Psoas muscle (tissue), 8 donors: ENCODE measurements around the gene PGM5. TPM values are rescaled to one million over a fixed set of nuclear protein-coding genes. Genes with fewer than 3 reads are reported as not detected.

ENCODE experiments used
- ATAC-seq, 4 donors: fragments of 200-7000 bp; cut with Tn5 transposase; one replicate each; pipeline ENCODE4 v1.9.1; 2020; ENCODE audit warnings: moderate library complexity in 3 of 4, mild to moderate bottlenecking in 2 of 4
- DNase-seq, 2 donors: peaks; one replicate each; pipeline ENCODE4 v3.0.0-alpha.2; 2020
- H3K27ac ChIP-seq: fragments of 200-600 bp; one replicate; pipeline ENCODE4 v1.8.0; 2022
- H3K27me3 ChIP-seq, 3 donors: fragments of 200-600 bp in 1 of 3; one replicate each; pipeline versions ENCODE4 v1.6.1 to v1.8.0; 2013 to 2022; ENCODE audit warnings: low read length in 2 of 3, mild to moderate bottlenecking in 2 of 3, moderate library complexity in 1 of 3; ENCODE audit not compliant: insufficient read depth in 3 of 3
- H3K36me3 ChIP-seq, 2 donors: fragments of 200-600 bp in 1 of 2; one replicate each; pipeline versions ENCODE4 v1.6.1 to v1.8.0; 2013 to 2022; ENCODE audit warnings: low read depth in 1 of 2, mild to moderate bottlenecking in 1 of 2, moderate library complexity in 1 of 2; ENCODE audit not compliant: insufficient read depth in 1 of 2
- H3K4me1 ChIP-seq: fragments of 200-600 bp; one replicate; pipeline ENCODE4 v1.8.0; 2022
- H3K4me3 ChIP-seq: fragments of 200-600 bp; one replicate; pipeline ENCODE4 v1.8.0; 2022; ENCODE audit warnings: mild to moderate bottlenecking
- H3K9me3 ChIP-seq: fragments of 200-600 bp; one replicate; pipeline ENCODE4 v1.8.0; 2022
- CTCF ChIP-seq: fragments of 200-600 bp; IDR thresholded peaks from one replicate; pipeline ENCODE4 v1.8.0; 2022; ENCODE audit warnings: antibody characterized with exemption
- whole genome bisulfite sequencing, 3 donors: extraction: QIAGEN DNeasy Blood & Tissue Kit; methylation state at CpG; one replicate each; pipeline versions ENCODE4 v1.1.6 to v1.1.7; 2013; 5-methylcytosine and 5-hydroxymethylcytosine counted together
- intact Hi-C, 2 donors: fragments of 100-400 bp; cut with DNase I; formaldehyde crosslinking; loops; one replicate each; pipeline versions ENCODE4 v1.11.0 to v1.14.2; 2022
- polyA plus RNA-seq, 3 donors: library from polyadenylated mRNA; stranded (reverse); fragments of 200-250 nt; gene quantifications; one replicate each; pipeline ENCODE4 v1.2.3, GENCODE V29; 2013
- total RNA-seq, 4 donors: library from RNA; stranded (reverse); fragmentation: NEBNext Ultra II Directional in 2 of 4; extraction: Animal tissue kit (Norgen Biotek cat#: 25700) in 2 of 4; gene quantifications; one replicate each; pipeline versions ENCODE4 v1.2.1 to v1.2.4, GENCODE V29; 2021 to 2023
- donor health status: healthy with polysubstance abuse.
- donor health status: DM: no; HTN: no; CAD: no; lungs with moderate emphysema.
- donor health status: Bipolar disorder and iron deficiency.
- donor health status: healthy.
- donor health status: DM: yes; HTN: yes; CAD: no.
- donor health status: DM: no; HTN: no; CAD: no.
- donor health status: DM: no; HTN: no; CAD: no.
- donor health status: DM: yes; HTN: yes; CAD: no.

Gene PGM5
- total and polyA plus RNA-seq, 7 donors = 3.7 to 54.2 (median 15.0) TPM

- no peaks in the 10 kb centered on the region for H3K9me3 ChIP-seq
- whole genome bisulfite sequencing, 3 donors = 60 to 78% (median 75%) methylated on average over 2 of the region's 2 CpGs
- TF ChIP-seq CTCF = no peak
- H3K4me1 ChIP-seq = peaks cover 4% of the 10 kb centered on the region
- H3K36me3 ChIP-seq = peaks cover 0 to 3% of the 10 kb centered on the region in 2 donors
- DNase-seq = no peak
- peak in 1 of 4 donors; percentile 33 for ATAC-seq
- H3K27ac ChIP-seq = no peak overlapping the region
- H3K27me3 ChIP-seq = no peaks in the 10 kb centered on the region
- no peak overlapping the region for H3K4me3 ChIP-seq
- intact Hi-C loops = no loop called here
Observed at GRCh38 chr9:68507806-68508145, 151.4 kb downstream of the PGM5 start.

- H3K9me3 ChIP-seq = no peaks in the 10 kb centered on the region
- TF ChIP-seq CTCF = no peak
- peak overlapping the region; percentile 27 for H3K27ac ChIP-seq
- H3K4me1 ChIP-seq = peaks cover 4% of the 10 kb centered on the region
- H3K36me3 ChIP-seq = no peaks in the 10 kb centered on the region
- intact Hi-C loops = no loop called here
- no peak for ATAC-seq
- no peak overlapping the region for H3K4me3 ChIP-seq
- WGBS, 3 donors = 54 to 65% (median 64%) methylated on average over 2 of the region's 2 CpGs
- no peak for DNase-seq
- H3K27me3 ChIP-seq = no peaks in the 10 kb centered on the region
Observed at GRCh38 chr9:68508547-68508946, 152.1 kb downstream of the PGM5 start.

GRCh38 chr9:68509689-68510088 is 153.3 kb downstream of the PGM5 start:
- H3K4me3 ChIP-seq = no peak overlapping the region
- H3K9me3 ChIP-seq = no peaks in the 10 kb centered on the region
- no peak for ATAC-seq
- no peak for TF ChIP-seq CTCF
- H3K27ac ChIP-seq = no peak overlapping the region
- DNase-seq = no peak
- peaks cover 6% of the 10 kb centered on the region for H3K4me1 ChIP-seq
- intact Hi-C loops = no loop called here
- no peaks in the 10 kb centered on the region for H3K36me3 ChIP-seq
- no peaks in the 10 kb centered on the region for H3K27me3 ChIP-seq

GRCh38 chr9:68513385-68513784 is 157.0 kb downstream of the PGM5 start:
- no peaks in the 10 kb centered on the region for H3K9me3 ChIP-seq
- TF ChIP-seq CTCF = no peak
- no peak overlapping the region for H3K4me3 ChIP-seq
- 73 to 78% (median 78%) methylated on average over 3 of the region's 3 CpGs for WGBS, 3 donors
- DNase-seq = no peak
- intact Hi-C loops = no loop called here
- no peaks in the 10 kb centered on the region for H3K36me3 ChIP-seq
- no peak overlapping the region for H3K27ac ChIP-seq
- H3K4me1 ChIP-seq = peaks cover 6% of the 10 kb centered on the region
- ATAC-seq = no peak
- no peaks in the 10 kb centered on the region for H3K27me3 ChIP-seq

- Histone ChIP-seq H3K27me3 (no peaks in the 10 kb centered on the region), H3K27ac (no peak overlapping the region), H3K9me3 (no peaks in the 10 kb centered on the region), H3K4me3 (no peak overlapping the region), H3K36me3 (no peaks in the 10 kb centered on the region), H3K4me1 (peaks cover 6% of the 10 kb centered on the region)
- DNase-seq (no peak), ATAC-seq (no peak)
- no peak for TF ChIP-seq CTCF
- 89 to 95% (median 92%) methylated on average over 4 of the region's 4 CpGs for WGBS, 3 donors
- intact Hi-C loops = no loop called here
Observed at GRCh38 chr9:68513981-68514380, 157.6 kb downstream of the PGM5 start.
